GM23338 (cell line): ENCODE results near the gene PIKFYVE. TPM values are rescaled to one million over a fixed set of nuclear protein-coding genes. Genes with fewer than 3 reads are reported as not detected.

Experiments used
- ATAC-seq: fragments of 200-7000 bp; cut with Tn5 transposase; 3 replicates; pipeline ENCODE4 v1.9.1; 2020
- DNase-seq: peaks from one replicate; pipeline ENCODE4 v3.0.0-alpha.2; 2015; ENCODE audit warnings: low spot score
- H2AFZ ChIP-seq: fragments of 200-600 bp; sonication (generic); 2 replicates; pipeline ENCODE4 v1.8.0; 2016; ENCODE audit warnings: antibody characterized with exemption, mild to moderate bottlenecking, moderate library complexity
- H3F3A ChIP-seq: fragments of 200-600 bp; sonication (generic); replicated peaks from 2 replicates; pipeline ENCODE4 v1.8.0; 2017; ENCODE audit warnings: antibody characterized with exemption, mixed run types, low read depth
- H3K27ac ChIP-seq: fragments of 200-600 bp; sonication (generic); 2 replicates; pipeline ENCODE4 v1.6.1; 2016; ENCODE audit warnings: low read depth
- H3K27me3 ChIP-seq: fragments of 200-600 bp; sonication (generic); 2 replicates; pipeline ENCODE4 v1.8.0; 2016; ENCODE audit warnings: mild to moderate bottlenecking, mixed run types, moderate library complexity; ENCODE audit not compliant: insufficient read depth
- H3K36me3 ChIP-seq: fragments of 200-600 bp; sonication (generic); 2 replicates; pipeline ENCODE4 v1.8.0; 2016; ENCODE audit warnings: mild to moderate bottlenecking; ENCODE audit not compliant: insufficient read depth
- H3K4me1 ChIP-seq: fragments of 200-600 bp; sonication (generic); 2 replicates; pipeline ENCODE4 v1.8.0; 2016; ENCODE audit warnings: mild to moderate bottlenecking, moderate library complexity; ENCODE audit not compliant: insufficient read depth
- H3K4me2 ChIP-seq: fragments of 200-600 bp; sonication (generic); 2 replicates; pipeline ENCODE4 v1.7.1; 2017; ENCODE audit warnings: mixed run types
- H3K4me3 ChIP-seq: fragments of 200-600 bp; sonication (generic); 2 replicates; pipeline ENCODE4 v1.6.1; 2016; ENCODE audit warnings: mixed run types
- H3K79me2 ChIP-seq: fragments of 200-600 bp; sonication (generic); replicated peaks from 2 replicates; pipeline ENCODE4 v1.8.0; 2017; ENCODE audit warnings: mild to moderate bottlenecking; ENCODE audit not compliant: insufficient read depth
- H3K9me2 ChIP-seq: fragments of 200-600 bp; sonication (generic); 2 replicates; pipeline ENCODE4 v1.8.0; 2017; ENCODE audit not compliant: insufficient read depth
- H4K20me1 ChIP-seq: fragments of 200-600 bp; sonication (generic); replicated peaks from 2 replicates; pipeline ENCODE4 v1.8.0; 2017; ENCODE audit warnings: mild to moderate bottlenecking; ENCODE audit not compliant: insufficient read depth
- H3K27ac Mint-ChIP-seq: 2 replicates; pipeline ENCODE4 v1.8.0; 2020; ENCODE audit warnings: inconsistent platforms, mild to moderate bottlenecking, moderate library complexity, mixed read lengths
- H3K27me3 Mint-ChIP-seq: 3 replicates; pipeline ENCODE4 v1.8.0; 2022; ENCODE audit warnings: low read depth, mild to moderate bottlenecking, moderate library complexity, mixed read lengths, inconsistent platforms; ENCODE audit not compliant: insufficient read depth, poor library complexity
- H3K36me3 Mint-ChIP-seq: 3 replicates; pipeline ENCODE4 v1.8.0; 2021; ENCODE audit warnings: low read depth, mild to moderate bottlenecking, inconsistent platforms, moderate library complexity, mixed read lengths
- H3K4me1 Mint-ChIP-seq: 3 replicates; pipeline ENCODE4 v1.8.0; 2020; ENCODE audit warnings: mild to moderate bottlenecking, inconsistent platforms, mixed read lengths
- H3K4me3 Mint-ChIP-seq: 3 replicates; pipeline ENCODE4 v1.8.0; 2021; ENCODE audit warnings: moderate library complexity, mild to moderate bottlenecking, inconsistent platforms, mixed read lengths
- H3K9me3 Mint-ChIP-seq: 3 replicates; pipeline ENCODE4 v1.8.0; 2020; ENCODE audit warnings: moderate library complexity, mild to moderate bottlenecking, inconsistent platforms, mixed read lengths
- CREB1 ChIP-seq: fragments of 250-450 bp; sonication (Bioruptor Pico); IDR thresholded peaks from 2 replicates; pipeline ENCODE4 v1.5.0; 2020; ENCODE audit warnings: low read depth, mild to moderate bottlenecking, moderate library complexity
- CTCF ChIP-seq, 2 experiments: fragments of 200-600 bp in 1 of 2; sonication (generic) in 1 of 2; conservative IDR thresholded peaks; 2 replicates each; pipeline versions ENCODE4 v1.5.1 to v1.6.1; 2016 to 2017; ENCODE audit warnings: antibody characterized with exemption in 2 of 2, low read depth in 2 of 2, mild to moderate bottlenecking in 2 of 2, moderate library complexity in 1 of 2
- ETS1 ChIP-seq: IDR thresholded peaks from 2 replicates; pipeline ENCODE4 v1.6.1; 2016; ENCODE audit warnings: antibody characterized with exemption
- EZH2 ChIP-seq: fragments of 200-600 bp; sonication (generic); IDR thresholded peaks from one replicate; pipeline ENCODE4 v1.8.0; 2017; ENCODE audit warnings: antibody characterized with exemption, mild to moderate bottlenecking, low read depth; ENCODE audit not compliant: unreplicated experiment
- JUNB ChIP-seq: IDR thresholded peaks from one replicate; pipeline ENCODE4 v1.6.1; 2016; ENCODE audit warnings: antibody characterized with exemption; ENCODE audit not compliant: unreplicated experiment
- NANOG ChIP-seq: IDR thresholded peaks from 2 replicates; pipeline ENCODE4 v1.6.1; 2016; ENCODE audit warnings: antibody characterized with exemption, borderline replicate concordance
- POLR2AphosphoS5 ChIP-seq: IDR thresholded peaks from 2 replicates; pipeline ENCODE4 v1.6.1; 2016; ENCODE audit warnings: antibody characterized with exemption, low read depth
- STAT1 ChIP-seq: IDR thresholded peaks from one replicate; pipeline ENCODE4 v1.6.1; 2016; ENCODE audit warnings: antibody characterized with exemption; ENCODE audit not compliant: unreplicated experiment
- ZNF331 ChIP-seq: fragments of 250-450 bp; sonication (Bioruptor Pico); IDR thresholded peaks from 2 replicates; pipeline ENCODE4 v1.5.0; 2020; ENCODE audit warnings: low read depth, mild to moderate bottlenecking, moderate library complexity
- ZNF462 ChIP-seq: fragments of 250-450 bp; sonication (Bioruptor Pico); IDR thresholded peaks from 2 replicates; pipeline ENCODE4 v1.5.0; 2020; ENCODE audit warnings: mild to moderate bottlenecking, moderate library complexity
- polyA plus RNA-seq: library from polyadenylated mRNA; unstranded; fragments of >200 nt; fragmentation: Nextera tagmentation; extraction: Ambion mirVana; gene quantifications from 2 replicates; pipeline ENCODE4 v1.2.1, GENCODE V29; 2016
- total RNA-seq: library from RNA; depleted of rRNA; stranded (reverse); fragments of >200 nt; shearing (Covaris generic); gene quantifications from 2 replicates; pipeline ENCODE4 v1.2.3, GENCODE V29; 2014

Gene PIKFYVE
- total and polyA plus RNA-seq, 2 experiments from 2014 or later, result 15.1 to 48.0 TPM

GRCh38 chr2:208228476-208228875, 37.6 kb upstream of the PIKFYVE start:
- no peaks in the 10 kb centered on the region for H3K36me3 ChIP-seq
- no peak for TF ChIP-seq CTCF (conservative IDR thresholded peaks at IDR 0.05; ENCODE audit: low read depth in 2 of 2)
- TF ChIP-seq STAT1, result no peak
- TF ChIP-seq ZNF462 (CRISPR knock-in tag), result no peak
- TF ChIP-seq ETS1, result no peak
- TF ChIP-seq JUNB, result no peak
- TF ChIP-seq POLR2AphosphoS5, result no peak
- no peak for TF ChIP-seq NANOG
- TF ChIP-seq ZNF331, result no peak
- TF ChIP-seq CREB1, result no peak
- TF ChIP-seq EZH2, result no peak
- no peak overlapping the region for H3K4me3 ChIP-seq

More at GRCh38 chr2:208228476-208228875, 37.6 kb upstream of the PIKFYVE start:
- Mint-ChIP-seq H3K36me3 (peaks cover 11% of the 10 kb centered on the region; the same call in 2 of the 3 replicates), H3K27ac (no peak overlapping the region), H3K4me3 (no peak overlapping the region), H3K27me3 (no peaks in the 10 kb centered on the region), H3K4me1 (no peaks in the 10 kb centered on the region), H3K9me3 (peaks cover 27% of the 10 kb centered on the region)
- H3K9me2 ChIP-seq, result no peaks in the 10 kb centered on the region
- H3K27ac ChIP-seq, result no peak overlapping the region
- H3K4me1 ChIP-seq, result no peaks in the 10 kb centered on the region
- DNase-seq, result no peak
- H3K79me2 ChIP-seq, result no peaks in the 10 kb centered on the region
- no peaks in the 10 kb centered on the region for H3F3A ChIP-seq
- no peak for ATAC-seq
- no peaks in the 10 kb centered on the region for H4K20me1 ChIP-seq
- no peak overlapping the region for H3K4me2 ChIP-seq
- no peaks in the 10 kb centered on the region for H3K27me3 ChIP-seq
- no peak overlapping the region for H2AFZ ChIP-seq
